Midbrain (tissue), 1 donor: Measurements from ENCODE around the gene TRIOBP.

Source experiments
- DNase-seq: peaks from one replicate; lab custom pipeline; 2025; lab: John Stamatoyannopoulos, UW

Gene TRIOBP

GRCh38 chr22:37804881-37805809, 108.3 kb downstream of the TRIOBP start:
- peak; percentile 87 for DNase-seq

GRCh38 chr22:37805810-37806277, 109.0 kb downstream of the TRIOBP start:
- no peak for DNase-seq

GRCh38 chr22:37806409-37807333, 109.8 kb downstream of the TRIOBP start:
- no peak for DNase-seq

GRCh38 chr22:37807410-37808293, 110.8 kb downstream of the TRIOBP start, which contains the start of gene GCAT:
Gene GCAT, plus strand, starts transcription at chr22:37807934. Its CDS starts 34 bp downstream, at chr22:37807968.
- DNase-seq: peak; percentile 96

DNA sequence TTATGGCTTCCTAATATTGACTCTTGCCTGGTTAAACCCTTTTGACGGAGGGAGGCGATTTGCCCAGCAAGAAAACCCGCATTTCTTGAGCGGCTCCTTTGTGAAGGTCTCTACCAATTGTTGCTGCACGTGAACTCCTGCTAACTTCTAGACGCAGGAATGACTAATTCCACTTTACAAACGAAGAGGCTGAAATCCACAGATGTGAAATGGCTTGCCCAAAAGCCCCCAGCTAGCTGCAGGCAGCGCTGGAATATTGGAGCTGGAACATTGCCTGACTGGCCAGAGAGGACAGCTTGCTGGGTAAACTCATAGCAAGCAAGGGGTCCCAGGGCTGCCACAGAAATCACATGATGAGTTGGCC, 111.4 kb downstream of the TRIOBP start:
- no peak for DNase-seq

- no peak for DNase-seq
These were observed 113.0 kb downstream of the TRIOBP start for GRCh38 chr22:37809672-37810333.

DNA sequence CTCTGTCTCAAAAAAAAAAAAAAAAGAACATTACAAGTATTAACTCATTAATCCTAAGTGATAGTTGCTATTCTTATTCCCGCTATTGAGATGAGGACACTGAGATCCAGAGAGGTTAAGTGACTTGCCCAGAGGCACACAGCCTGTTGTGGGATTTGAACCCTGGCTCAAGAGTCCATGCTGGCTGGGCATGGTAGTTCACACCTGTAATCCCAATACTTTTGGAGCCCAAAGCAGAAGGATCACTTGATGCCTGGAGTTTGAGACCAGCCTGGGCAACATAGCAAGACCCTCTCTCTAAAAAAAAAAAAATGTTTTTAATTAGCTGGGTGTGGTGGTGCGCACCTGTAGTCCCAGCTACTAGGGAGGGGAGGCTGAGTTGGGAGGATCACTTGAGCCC, 115.0 kb downstream of the TRIOBP start:
- no peak for DNase-seq

DNA sequence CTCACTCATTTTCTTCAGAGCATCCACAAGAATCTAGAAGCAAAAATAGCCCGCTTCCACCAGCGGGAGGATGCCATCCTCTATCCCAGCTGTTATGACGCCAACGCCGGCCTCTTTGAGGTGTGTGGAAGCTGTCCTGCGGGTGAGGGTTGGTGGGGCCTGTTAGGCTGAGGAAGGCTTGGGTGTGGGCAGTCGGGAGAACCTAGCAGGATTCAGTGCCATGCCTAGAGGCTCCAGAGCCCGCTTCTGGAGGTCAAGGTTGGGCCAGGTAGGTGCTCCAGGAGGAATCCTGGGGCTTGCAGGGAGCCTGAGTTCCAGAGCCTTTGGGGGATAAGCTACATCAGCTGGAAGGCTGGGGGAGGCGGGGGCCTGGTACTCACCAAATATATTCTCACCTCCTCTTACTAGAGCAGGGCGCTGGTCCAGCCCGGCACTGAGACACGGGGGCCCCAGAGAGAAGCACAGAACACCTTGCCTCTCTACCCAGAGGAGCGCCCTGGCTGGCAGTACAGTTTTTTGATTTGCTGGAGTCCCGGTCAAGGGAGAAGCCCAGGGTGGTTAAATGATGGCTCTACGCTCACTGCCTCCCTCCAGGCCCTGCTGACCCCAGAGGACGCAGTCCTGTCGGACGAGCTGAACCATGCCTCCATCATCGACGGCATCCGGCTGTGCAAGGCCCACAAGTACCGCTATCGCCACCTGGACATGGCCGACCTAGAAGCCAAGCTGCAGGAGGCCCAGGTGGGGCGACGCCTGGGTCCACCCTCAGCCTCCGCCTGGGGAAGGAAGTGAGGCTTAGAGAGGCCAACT, 116.2 kb downstream of the TRIOBP start:
- no peak for DNase-seq

GRCh38 chr22:37815593-37815992, 118.7 kb downstream of the TRIOBP start:
- DNase-seq: no peak

GRCh38 chr22:37816543-37817180, 119.8 kb downstream of the TRIOBP start:
- DNase-seq: no peak

GRCh38 chr22:37817705-37818408, 121.0 kb downstream of the TRIOBP start:
- peak; percentile 87 for DNase-seq

- DNase-seq: no peak
These were observed 121.7 kb downstream of the TRIOBP start for GRCh38 chr22:37818409-37819104.

DNA sequence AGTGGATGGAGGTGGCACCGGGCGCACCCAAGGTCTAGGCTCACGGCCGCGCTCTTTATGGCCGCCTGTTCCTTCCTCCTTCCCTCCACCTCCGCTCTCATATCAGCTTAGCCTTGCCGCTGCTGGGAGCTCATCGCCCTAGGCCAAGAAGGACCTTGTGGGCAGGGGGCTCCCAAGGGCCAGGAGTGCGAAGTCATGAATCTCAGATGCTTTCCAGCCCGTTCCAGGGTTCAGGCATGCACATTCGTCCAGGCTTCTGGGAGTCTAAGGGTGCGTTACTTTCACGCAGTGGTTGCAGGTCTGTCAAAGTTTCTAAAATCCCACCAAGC, 122.2 kb downstream of the TRIOBP start:
- DNase-seq: no peak

DNA sequence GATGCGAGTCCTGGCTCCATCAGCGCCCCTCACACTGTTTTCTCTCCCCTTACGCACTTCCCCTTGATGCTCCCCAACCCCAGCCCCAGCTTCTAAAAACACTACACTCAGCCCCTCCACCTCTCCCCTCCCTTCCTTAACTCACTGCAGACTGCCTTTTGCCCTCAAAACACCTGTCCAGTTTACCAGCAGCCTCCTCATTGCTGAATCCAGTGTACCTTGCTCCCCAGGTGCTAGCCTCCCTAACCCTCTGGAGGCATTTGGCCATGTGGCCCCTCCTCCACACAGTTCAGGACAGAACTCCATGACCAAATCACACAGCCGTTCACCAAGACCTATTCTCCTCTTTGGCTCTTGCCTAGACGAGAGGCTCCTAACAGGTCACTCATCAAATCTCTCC, 123.5 kb downstream of the TRIOBP start:
- no peak for DNase-seq

DNA sequence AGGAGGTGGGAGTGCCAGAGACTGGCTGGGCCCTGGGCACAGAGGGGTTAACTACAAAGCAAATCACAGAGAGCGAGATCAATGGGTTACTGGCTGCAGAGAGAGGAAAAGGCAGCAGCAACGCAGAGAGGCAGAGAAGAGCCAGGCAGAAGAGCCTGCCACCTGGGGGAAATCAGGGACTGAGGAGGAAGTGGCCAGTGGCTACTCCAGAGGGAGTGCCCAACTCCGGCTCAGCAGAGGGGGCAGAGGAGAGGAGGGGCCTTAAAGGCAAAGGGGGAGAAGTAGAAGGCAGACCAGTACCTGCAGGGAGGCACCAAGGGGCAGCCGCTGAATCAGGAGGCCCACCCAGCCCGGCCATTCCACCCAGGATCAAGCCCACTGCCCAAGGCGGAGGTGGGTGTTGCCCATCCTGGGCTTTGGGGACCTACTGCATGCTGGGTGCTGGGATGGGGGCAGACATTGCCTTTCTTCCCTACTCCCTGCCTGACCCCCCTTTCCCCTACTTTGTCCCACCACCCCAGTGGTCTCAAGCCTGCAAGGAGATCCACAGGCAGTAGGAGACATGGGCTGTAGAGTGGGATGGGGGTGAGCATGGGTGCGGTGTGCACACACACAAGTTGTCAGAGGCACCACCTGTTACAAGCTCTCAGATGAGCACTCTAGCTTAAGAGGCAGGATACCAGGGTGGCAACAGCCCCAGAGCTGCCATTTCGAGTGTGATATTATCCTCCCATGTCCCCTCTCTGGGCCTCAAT, 125.4 kb downstream of the TRIOBP start:
- DNase-seq: no peak

GRCh38 chr22:37823134-37823985, 126.5 kb downstream of the TRIOBP start, which contains the start of gene GALR3:
Gene GALR3, plus strand, starts transcription at chr22:37823382. Its CDS starts 25 bp downstream, at chr22:37823407.
- no peak for DNase-seq
